ENCODE measurements around the gene SYT1.
"Not testable (repeated sequence)": the region's sequence is repeated elsewhere in the genome, so short reads cannot be mapped to it uniquely, and the experiment has no call there.

SYT1 gene

DNA sequence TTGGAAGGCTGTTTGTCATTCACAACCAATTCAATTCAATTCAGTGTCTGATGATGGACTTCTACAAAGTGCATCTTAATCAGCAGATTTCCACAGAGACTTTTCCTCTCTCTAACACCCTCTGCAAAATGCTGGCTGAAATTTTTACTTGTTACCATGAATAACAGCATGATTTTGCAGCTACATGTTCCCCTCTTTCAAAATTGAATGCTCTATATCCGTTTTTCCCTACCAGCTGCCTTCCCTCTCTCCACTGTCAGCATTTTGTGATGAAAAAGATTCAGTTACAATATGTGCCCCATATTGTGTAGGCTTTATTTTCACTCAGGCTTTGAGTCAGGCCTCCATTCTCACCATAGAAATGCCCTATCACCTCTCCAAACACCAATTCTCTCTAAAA is 334.6 kb downstream of the SYT1 start:
- no peak overlapping the region for H3K27ac ChIP-seq (ENCODE audit: low read length)
- no peak overlapping the region for H3K9ac ChIP-seq (ENCODE audit: low read length in 2 of 2)
- no peaks in the 10 kb centered on the region for H3K36me3 ChIP-seq (ENCODE audit: control insufficient read depth in 2 of 2, insufficient read depth in 2 of 2, low read length in 2 of 2)
- H3K4me1 ChIP-seq (ENCODE audit: control insufficient read depth, insufficient read depth, low read length): no peaks in the 10 kb centered on the region
- no peaks in the 10 kb centered on the region for H3K9me3 ChIP-seq (ENCODE audit: control insufficient read depth in 2 of 2, low read length in 2 of 2)
- H3K4me3 ChIP-seq (ENCODE audit: low read length in 2 of 2): no peak overlapping the region
- no peaks in the 10 kb centered on the region for H3K27me3 ChIP-seq (ENCODE audit: control insufficient read depth in 1 of 2, insufficient read depth in 2 of 2, low read length in 2 of 2)

DNA sequence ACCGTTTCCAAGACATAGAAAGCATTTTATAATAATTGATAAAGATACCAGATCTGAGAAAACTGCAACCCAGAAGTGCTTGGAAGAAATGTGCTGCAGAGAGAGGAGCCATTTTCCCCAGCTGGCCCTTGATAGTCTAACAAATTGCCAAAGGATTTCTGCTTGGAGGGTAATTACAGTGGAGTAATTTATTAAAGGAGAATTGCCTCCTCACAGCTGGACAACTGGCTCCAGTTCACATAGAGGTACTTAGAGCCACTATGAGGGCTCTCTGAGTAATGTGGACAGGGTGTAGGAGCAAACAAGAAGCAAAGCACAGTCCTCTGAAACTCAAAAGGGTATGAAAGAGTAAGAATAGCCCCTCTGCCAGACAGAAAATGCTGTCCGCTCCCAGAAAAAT is 335.6 kb downstream of the SYT1 start:
- Histone ChIP-seq H3K27me3 (ENCODE audit: control insufficient read depth in 1 of 2, insufficient read depth in 2 of 2, low read length in 2 of 2) (no peaks in the 10 kb centered on the region), H3K9ac (ENCODE audit: low read length in 2 of 2) (no peak overlapping the region), H3K27ac (ENCODE audit: low read length) (no peak overlapping the region), H3K9me3 (ENCODE audit: control insufficient read depth in 2 of 2, low read length in 2 of 2) (no peaks in the 10 kb centered on the region), H3K36me3 (ENCODE audit: control insufficient read depth in 2 of 2, insufficient read depth in 2 of 2, low read length in 2 of 2) (no peaks in the 10 kb centered on the region), H3K4me3 (ENCODE audit: low read length in 2 of 2) (no peak overlapping the region), H3K4me1 (ENCODE audit: control insufficient read depth, insufficient read depth, low read length) (no peaks in the 10 kb centered on the region)

DNA sequence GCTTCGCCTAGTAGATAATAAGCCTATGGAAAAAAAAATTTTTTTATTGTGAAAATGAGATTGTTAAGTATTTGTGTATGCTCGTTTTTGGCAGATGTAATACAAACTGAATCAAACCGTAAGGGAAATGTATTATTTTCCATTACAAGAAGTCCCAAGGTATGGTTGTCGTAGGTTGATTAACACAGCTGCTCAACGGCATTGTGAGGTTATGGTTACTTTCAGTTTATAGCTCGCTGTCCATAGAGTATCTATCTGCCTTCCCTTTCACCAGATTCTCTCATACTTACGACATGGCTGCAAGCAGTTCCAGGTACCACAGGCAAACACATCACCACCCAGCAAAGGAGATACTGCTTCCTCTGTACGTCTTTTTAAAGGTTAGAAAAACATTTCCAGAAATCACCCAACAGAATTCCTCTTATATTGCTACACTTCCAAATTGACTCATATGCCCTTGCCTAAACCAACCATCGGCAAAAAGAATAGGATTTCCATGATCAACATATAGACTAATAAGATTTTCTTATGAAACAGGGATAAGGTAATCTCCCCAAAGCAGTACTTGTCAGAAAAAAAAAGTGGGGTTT is 338.6 kb downstream of the SYT1 start:
- Histone ChIP-seq H3K27me3 (ENCODE audit: control insufficient read depth in 1 of 2, insufficient read depth in 2 of 2, low read length in 2 of 2) (no peaks in the 10 kb centered on the region), H3K36me3 (ENCODE audit: control insufficient read depth in 2 of 2, insufficient read depth in 2 of 2, low read length in 2 of 2) (no peaks in the 10 kb centered on the region), H3K9me3 (ENCODE audit: control insufficient read depth in 2 of 2, low read length in 2 of 2) (no peaks in the 10 kb centered on the region), H3K4me3 (ENCODE audit: low read length in 2 of 2) (no peak overlapping the region), H3K27ac (ENCODE audit: low read length) (no peak overlapping the region), H3K4me1 (ENCODE audit: control insufficient read depth, insufficient read depth, low read length) (no peaks in the 10 kb centered on the region), H3K9ac (ENCODE audit: low read length in 2 of 2) (no peak overlapping the region)

DNA sequence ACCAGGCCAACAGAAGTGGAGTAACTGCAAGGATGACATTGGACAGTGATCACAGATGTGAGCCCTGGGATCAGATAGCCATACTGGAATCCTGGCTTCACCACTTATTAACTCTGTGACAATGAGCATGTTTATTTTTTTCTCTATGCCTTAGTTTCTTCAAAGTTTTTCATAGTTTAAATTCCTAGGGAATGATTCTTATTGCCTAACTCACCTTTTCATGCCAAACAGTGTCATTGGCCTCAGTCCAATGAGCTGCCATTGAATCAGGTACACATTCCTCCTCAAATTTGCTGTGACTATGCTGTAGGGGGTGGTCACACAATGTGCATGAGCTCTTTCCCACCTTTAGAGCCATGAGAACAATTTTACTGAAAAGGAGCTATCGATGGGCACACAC is 342.3 kb downstream of the SYT1 start:
- Histone ChIP-seq H3K9me3 (ENCODE audit: control insufficient read depth in 2 of 2, low read length in 2 of 2) (no peaks in the 10 kb centered on the region), H3K27me3 (ENCODE audit: control insufficient read depth in 1 of 2, insufficient read depth in 2 of 2, low read length in 2 of 2) (no peaks in the 10 kb centered on the region), H3K36me3 (ENCODE audit: control insufficient read depth in 2 of 2, insufficient read depth in 2 of 2, low read length in 2 of 2) (no peaks in the 10 kb centered on the region), H3K9ac (ENCODE audit: low read length in 2 of 2) (no peak overlapping the region), H3K4me1 (ENCODE audit: control insufficient read depth, insufficient read depth, low read length) (no peaks in the 10 kb centered on the region), H3K4me3 (ENCODE audit: low read length in 2 of 2) (no peak overlapping the region), H3K27ac (ENCODE audit: low read length) (no peak overlapping the region)

DNA sequence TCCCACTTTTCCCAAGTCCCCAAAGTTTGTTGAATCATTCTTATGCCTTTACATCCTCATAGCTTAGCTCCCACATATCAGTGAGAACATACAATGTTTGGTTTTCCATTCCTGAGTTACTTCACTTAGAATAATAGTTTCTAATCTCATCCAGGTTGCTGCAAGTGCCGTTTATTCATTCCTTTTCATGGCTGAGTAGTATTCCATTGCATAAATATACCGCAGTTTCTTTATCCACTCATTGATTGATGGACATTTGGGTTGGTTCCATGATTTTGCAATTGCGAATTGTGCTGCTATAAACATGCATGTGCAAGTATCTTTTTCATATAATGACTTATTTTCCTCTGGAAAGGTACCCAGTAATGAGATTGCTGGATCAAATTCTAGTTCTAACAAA is 345.8 kb downstream of the SYT1 start:
- not testable (repeated sequence) for H3K4me3 ChIP-seq (ENCODE audit: low read length in 2 of 2); H3K27ac ChIP-seq (ENCODE audit: low read length); H3K9me3 ChIP-seq (ENCODE audit: control insufficient read depth in 2 of 2, low read length in 2 of 2); H3K4me1 ChIP-seq (ENCODE audit: control insufficient read depth, insufficient read depth, low read length); H3K27me3 ChIP-seq (ENCODE audit: control insufficient read depth in 1 of 2, insufficient read depth in 2 of 2, low read length in 2 of 2); H3K36me3 ChIP-seq (ENCODE audit: control insufficient read depth in 2 of 2, insufficient read depth in 2 of 2, low read length in 2 of 2); H3K9ac ChIP-seq (ENCODE audit: low read length in 2 of 2)

DNA sequence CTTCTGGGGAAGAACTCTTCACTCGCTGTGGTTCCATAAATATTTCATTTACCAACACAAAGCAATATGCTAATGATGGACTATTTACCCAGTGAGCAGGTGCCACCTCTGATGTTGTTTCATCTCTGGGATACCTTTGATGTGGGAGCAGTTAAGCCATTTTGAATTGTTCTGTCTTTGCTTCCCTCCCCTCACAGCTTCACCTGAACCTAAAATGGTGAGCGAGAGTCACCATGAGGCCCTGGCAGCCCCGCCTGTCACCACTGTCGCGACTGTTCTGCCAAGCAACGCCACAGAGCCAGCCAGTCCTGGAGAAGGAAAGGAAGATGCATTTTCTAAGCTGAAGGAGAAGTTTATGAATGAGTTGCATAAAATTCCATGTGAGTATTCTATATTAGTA is 352.7 kb downstream of the SYT1 start:
- H3K27me3 ChIP-seq (ENCODE audit: control insufficient read depth in 1 of 2, insufficient read depth in 2 of 2, low read length in 2 of 2): no peaks in the 10 kb centered on the region
- no peak overlapping the region for H3K9ac ChIP-seq (ENCODE audit: low read length in 2 of 2)
- no peaks in the 10 kb centered on the region for H3K36me3 ChIP-seq (ENCODE audit: control insufficient read depth in 2 of 2, insufficient read depth in 2 of 2, low read length in 2 of 2)
- no peaks in the 10 kb centered on the region for H3K4me1 ChIP-seq (ENCODE audit: control insufficient read depth, insufficient read depth, low read length)
- H3K9me3 ChIP-seq (ENCODE audit: control insufficient read depth in 2 of 2, low read length in 2 of 2): peaks cover 0 to 3% of the 10 kb centered on the region in 2 donors
- H3K4me3 ChIP-seq (ENCODE audit: low read length in 2 of 2): no peak overlapping the region
- no peak overlapping the region for H3K27ac ChIP-seq (ENCODE audit: low read length)

DNA sequence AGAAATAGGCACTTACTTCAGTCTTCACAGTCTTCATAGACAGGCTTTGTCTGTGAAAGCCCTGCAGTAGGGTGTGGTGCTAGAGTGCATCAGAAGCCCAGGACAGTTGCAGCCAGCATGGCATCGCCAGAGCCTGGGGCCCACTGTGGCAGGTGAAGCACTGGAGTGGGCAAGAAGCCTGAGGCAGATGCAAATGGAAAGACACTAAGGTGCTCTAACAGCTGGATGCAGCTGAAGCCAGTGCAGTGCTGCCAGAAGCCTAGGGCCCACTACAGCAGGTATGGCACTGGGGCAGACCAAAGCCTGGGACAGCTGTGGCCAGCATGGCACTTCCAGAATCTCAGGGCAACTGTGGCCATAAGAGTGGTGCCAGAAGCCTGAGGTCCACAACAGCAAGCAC is 358.6 kb downstream of the SYT1 start:
- Histone ChIP-seq H3K4me1 (ENCODE audit: control insufficient read depth, insufficient read depth, low read length) (no peaks in the 10 kb centered on the region), H3K4me3 (ENCODE audit: low read length in 2 of 2) (no peak overlapping the region), H3K9ac (ENCODE audit: low read length in 2 of 2) (no peak overlapping the region), H3K9me3 (ENCODE audit: control insufficient read depth in 2 of 2, low read length in 2 of 2) (peaks cover 0 to 6% of the 10 kb centered on the region in 2 donors), H3K27me3 (ENCODE audit: control insufficient read depth in 1 of 2, insufficient read depth in 2 of 2, low read length in 2 of 2) (no peaks in the 10 kb centered on the region), H3K27ac (ENCODE audit: low read length) (no peak overlapping the region), H3K36me3 (ENCODE audit: control insufficient read depth in 2 of 2, insufficient read depth in 2 of 2, low read length in 2 of 2) (no peaks in the 10 kb centered on the region)

DNA sequence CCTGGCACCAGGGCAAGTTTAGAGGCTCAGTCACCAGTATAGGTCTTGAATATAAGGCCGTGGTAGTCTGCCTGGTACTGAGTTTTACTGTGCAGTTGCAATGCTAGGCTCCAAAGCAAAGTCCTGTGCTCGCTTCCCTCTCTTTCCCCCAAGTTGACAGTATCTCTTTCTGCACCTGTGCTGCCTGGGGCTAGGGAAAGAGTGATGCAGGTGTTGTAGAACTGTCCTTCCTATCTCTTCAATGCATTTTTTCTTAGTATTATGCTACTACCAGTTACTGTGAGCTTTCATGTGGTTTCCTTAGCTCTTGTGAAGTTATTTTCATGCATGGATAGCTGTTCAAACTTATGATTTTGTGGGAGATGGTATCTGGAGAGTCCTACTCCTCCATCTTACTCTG is 359.2 kb downstream of the SYT1 start:
- Histone ChIP-seq H3K4me1 (ENCODE audit: control insufficient read depth, insufficient read depth, low read length) (no peaks in the 10 kb centered on the region), H3K4me3 (ENCODE audit: low read length in 2 of 2) (no peak overlapping the region), H3K9me3 (ENCODE audit: control insufficient read depth in 2 of 2, low read length in 2 of 2) (peaks cover 0 to 6% of the 10 kb centered on the region in 2 donors), H3K36me3 (ENCODE audit: control insufficient read depth in 2 of 2, insufficient read depth in 2 of 2, low read length in 2 of 2) (no peaks in the 10 kb centered on the region), H3K27me3 (ENCODE audit: control insufficient read depth in 1 of 2, insufficient read depth in 2 of 2, low read length in 2 of 2) (no peaks in the 10 kb centered on the region), H3K9ac (ENCODE audit: low read length in 2 of 2) (no peak overlapping the region), H3K27ac (ENCODE audit: low read length) (no peak overlapping the region)

DNA sequence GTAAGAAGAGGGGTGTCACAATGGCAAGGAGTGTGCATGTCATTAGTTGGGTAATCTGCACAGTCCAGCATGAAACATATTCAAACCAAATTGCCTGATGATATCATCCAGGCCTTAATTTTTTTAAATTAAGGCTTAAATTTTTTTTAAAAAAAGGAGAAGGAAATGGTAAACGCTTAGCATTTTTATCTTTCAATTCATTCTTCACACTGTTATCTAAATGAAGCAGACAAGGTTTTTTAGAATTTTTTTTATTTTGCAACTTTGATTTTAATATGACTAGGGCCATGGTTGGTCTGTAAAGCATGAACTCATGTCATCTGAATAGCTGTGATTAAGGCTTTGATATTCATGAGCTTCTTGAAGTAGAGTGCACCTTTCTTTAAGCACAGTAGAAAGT is 362.5 kb downstream of the SYT1 start:
- Histone ChIP-seq H3K36me3 (ENCODE audit: control insufficient read depth in 2 of 2, insufficient read depth in 2 of 2, low read length in 2 of 2) (no peaks in the 10 kb centered on the region), H3K9me3 (ENCODE audit: control insufficient read depth in 2 of 2, low read length in 2 of 2) (peaks cover 0 to 4% of the 10 kb centered on the region in 2 donors), H3K4me1 (ENCODE audit: control insufficient read depth, insufficient read depth, low read length) (no peaks in the 10 kb centered on the region)

DNA sequence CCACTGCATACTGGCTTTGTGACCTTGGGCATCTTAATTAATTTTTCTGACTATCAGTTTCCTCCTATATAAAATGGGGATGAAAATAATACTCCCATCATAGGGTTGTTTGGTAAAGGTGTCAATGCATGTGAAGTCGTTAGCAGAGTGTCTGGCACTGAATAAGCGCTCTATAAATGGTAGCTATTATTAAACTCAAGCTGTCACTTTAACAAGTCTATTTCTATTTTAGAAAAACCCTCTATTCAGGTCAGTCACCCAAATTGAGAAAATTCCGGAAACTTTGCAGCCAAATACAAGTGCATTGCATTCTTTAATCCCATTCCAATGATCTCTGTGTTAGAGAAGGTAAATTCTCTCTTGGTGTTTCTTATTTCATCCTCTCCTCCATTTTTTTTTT is 363.1 kb downstream of the SYT1 start:
- H3K9me3 ChIP-seq (ENCODE audit: control insufficient read depth in 2 of 2, low read length in 2 of 2): peaks cover 0 to 4% of the 10 kb centered on the region in 2 donors
- H3K4me1 ChIP-seq (ENCODE audit: control insufficient read depth, insufficient read depth, low read length): no peaks in the 10 kb centered on the region
- no peak overlapping the region for H3K27ac ChIP-seq (ENCODE audit: low read length)
- no peak overlapping the region for H3K4me3 ChIP-seq (ENCODE audit: low read length in 2 of 2)
- H3K27me3 ChIP-seq (ENCODE audit: control insufficient read depth in 1 of 2, insufficient read depth in 2 of 2, low read length in 2 of 2): no peaks in the 10 kb centered on the region
- H3K9ac ChIP-seq (ENCODE audit: low read length in 2 of 2): no peak overlapping the region
- no peaks in the 10 kb centered on the region for H3K36me3 ChIP-seq (ENCODE audit: control insufficient read depth in 2 of 2, insufficient read depth in 2 of 2, low read length in 2 of 2)

More for the DNA sequence above, 362.5 kb downstream of the SYT1 start:
- Histone ChIP-seq H3K9ac (ENCODE audit: low read length in 2 of 2) (no peak overlapping the region), H3K27ac (ENCODE audit: low read length) (no peak overlapping the region), H3K27me3 (ENCODE audit: control insufficient read depth in 1 of 2, insufficient read depth in 2 of 2, low read length in 2 of 2) (no peaks in the 10 kb centered on the region), H3K4me3 (ENCODE audit: low read length in 2 of 2) (no peak overlapping the region)

DNA sequence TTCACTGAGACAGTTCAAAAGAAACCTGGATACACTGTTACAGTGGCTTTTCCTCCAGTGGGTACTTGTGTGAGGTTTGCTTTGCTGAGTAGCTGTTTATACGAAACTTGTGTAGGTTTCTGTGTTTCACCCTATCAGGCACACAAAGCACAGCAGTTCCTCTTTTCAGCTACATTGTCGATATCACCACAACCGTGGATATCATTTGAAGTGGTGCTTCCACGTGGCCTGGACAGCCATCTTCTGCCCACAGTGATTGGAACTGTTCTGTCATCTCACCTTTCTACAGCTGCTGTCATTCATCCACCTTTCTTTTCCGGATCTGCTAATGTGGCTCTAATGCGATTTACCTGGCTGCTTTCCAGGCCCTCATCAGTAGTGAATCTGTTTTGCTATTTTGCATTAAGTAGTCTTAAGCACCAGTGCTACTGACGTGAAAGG is 368.8 kb downstream of the SYT1 start:
- H3K36me3 ChIP-seq (ENCODE audit: control insufficient read depth in 2 of 2, insufficient read depth in 2 of 2, low read length in 2 of 2): no peaks in the 10 kb centered on the region
- H3K9ac ChIP-seq (ENCODE audit: low read length in 2 of 2): no peak overlapping the region
- no peak overlapping the region for H3K27ac ChIP-seq (ENCODE audit: low read length)
- H3K9me3 ChIP-seq (ENCODE audit: control insufficient read depth in 2 of 2, low read length in 2 of 2): no peaks in the 10 kb centered on the region
- H3K4me1 ChIP-seq (ENCODE audit: control insufficient read depth, insufficient read depth, low read length): no peaks in the 10 kb centered on the region
- no peak overlapping the region for H3K4me3 ChIP-seq (ENCODE audit: low read length in 2 of 2)
- no peaks in the 10 kb centered on the region for H3K27me3 ChIP-seq (ENCODE audit: control insufficient read depth in 1 of 2, insufficient read depth in 2 of 2, low read length in 2 of 2)

Measured in stomach smooth muscle (tissue), 2 donors.